HEK293 (cell line): ENCODE data around the gene SST.

Source experiments
- ZNF561 ChIP-seq: fragments of 450-650 bp; IDR thresholded peaks from 2 replicates; pipeline ENCODE4 v1.5.1; 2018; ENCODE audit warnings: missing biosample characterization, missing genetic modification characterization, borderline replicate concordance
- ZNF660 ChIP-seq: fragments of 450-650 bp; IDR thresholded peaks from 2 replicates; pipeline ENCODE4 v1.5.1; 2018; ENCODE audit warnings: missing biosample characterization, mild to moderate bottlenecking, missing genetic modification characterization
- TF ChIP-seq, protein P1 (sequence below): fragments of 450-650 bp; formaldehyde crosslinking; IDR thresholded peaks from 2 replicates; pipeline ENCODE4 v1.5.1; 2016; ENCODE audit warnings: missing biosample characterization, missing genetic modification characterization, low read depth
- TF ChIP-seq, protein P2 (sequence below): fragments of 450-650 bp; formaldehyde crosslinking; IDR thresholded peaks from 2 replicates; pipeline ENCODE4 v1.5.1; 2016; ENCODE audit warnings: missing biosample characterization, missing genetic modification characterization

- no peak for TF ChIP-seq ZNF660
- TF ChIP-seq, protein P1, sequence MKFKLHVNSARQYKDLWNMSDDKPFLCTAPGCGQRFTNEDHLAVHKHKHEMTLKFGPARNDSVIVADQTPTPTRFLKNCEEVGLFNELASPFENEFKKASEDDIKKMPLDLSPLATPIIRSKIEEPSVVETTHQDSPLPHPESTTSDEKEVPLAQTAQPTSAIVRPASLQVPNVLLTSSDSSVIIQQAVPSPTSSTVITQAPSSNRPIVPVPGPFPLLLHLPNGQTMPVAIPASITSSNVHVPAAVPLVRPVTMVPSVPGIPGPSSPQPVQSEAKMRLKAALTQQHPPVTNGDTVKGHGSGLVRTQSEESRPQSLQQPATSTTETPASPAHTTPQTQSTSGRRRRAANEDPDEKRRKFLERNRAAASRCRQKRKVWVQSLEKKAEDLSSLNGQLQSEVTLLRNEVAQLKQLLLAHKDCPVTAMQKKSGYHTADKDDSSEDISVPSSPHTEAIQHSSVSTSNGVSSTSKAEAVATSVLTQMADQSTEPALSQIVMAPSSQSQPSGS (tag by site-specific recombination), result no peak
- TF ChIP-seq, protein P2, sequence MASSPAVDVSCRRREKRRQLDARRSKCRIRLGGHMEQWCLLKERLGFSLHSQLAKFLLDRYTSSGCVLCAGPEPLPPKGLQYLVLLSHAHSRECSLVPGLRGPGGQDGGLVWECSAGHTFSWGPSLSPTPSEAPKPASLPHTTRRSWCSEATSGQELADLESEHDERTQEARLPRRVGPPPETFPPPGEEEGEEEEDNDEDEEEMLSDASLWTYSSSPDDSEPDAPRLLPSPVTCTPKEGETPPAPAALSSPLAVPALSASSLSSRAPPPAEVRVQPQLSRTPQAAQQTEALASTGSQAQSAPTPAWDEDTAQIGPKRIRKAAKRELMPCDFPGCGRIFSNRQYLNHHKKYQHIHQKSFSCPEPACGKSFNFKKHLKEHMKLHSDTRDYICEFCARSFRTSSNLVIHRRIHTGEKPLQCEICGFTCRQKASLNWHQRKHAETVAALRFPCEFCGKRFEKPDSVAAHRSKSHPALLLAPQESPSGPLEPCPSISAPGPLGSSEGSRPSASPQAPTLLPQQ, result no peak
- TF ChIP-seq ZNF561 (tag by site-specific recombination), result no peak
These were observed 14.7 kb upstream of the SST start for GRCh38 chr3:187684880-187685279.
